Natural killer cell treated with Interleukin-12 subunit alpha and Interleukin-12 subunit beta and Interleukin-15 and Interleukin-18, amount 100 ng/mL, for 72 hours (primary cell): Measurements from ENCODE around the gene PTPRD. TPM values are rescaled to one million over a fixed set of nuclear protein-coding genes. Genes with fewer than 3 reads are reported as not detected.
"Not testable (repeated sequence)": the region's sequence is repeated elsewhere in the genome, so short reads cannot be mapped to it uniquely, and the experiment has no call there.

Experiments
- ATAC-seq, 2 donors: fragments of 150-1000 bp; cut with Tn5 transposase in 1 of 2; sonication (Bioruptor Pico), chemical (Tn5 transposase) in 1 of 2; 2 replicates each; pipeline ENCODE4 v1.10.0; 2021
- DNase-seq: peaks from one replicate; pipeline ENCODE4 v3.0.0; 2022; ENCODE audit warnings: low spot score
- H3K27ac Mint-ChIP-seq, 2 donors: 1 replicate in 1 of 2; 2 replicates in 1 of 2; pipeline ENCODE4 v1.8.0; 2022; ENCODE audit warnings: mixed read lengths in 2 of 2, mild to moderate bottlenecking in 1 of 2, moderate library complexity in 1 of 2
- H3K27me3 Mint-ChIP-seq, 2 donors: 1 replicate in 1 of 2; 2 replicates in 1 of 2; pipeline ENCODE4 v1.8.0; 2022; ENCODE audit warnings: mixed read lengths in 2 of 2
- H3K36me3 Mint-ChIP-seq: one replicate; pipeline ENCODE4 v1.8.0; 2022; ENCODE audit warnings: mixed read lengths
- H3K4me1 Mint-ChIP-seq, 2 donors: 1 replicate in 1 of 2; 2 replicates in 1 of 2; pipeline ENCODE4 v1.8.0; 2022; ENCODE audit warnings: low read depth in 2 of 2, mixed read lengths in 2 of 2, mild to moderate bottlenecking in 1 of 2
- H3K4me3 Mint-ChIP-seq: one replicate; pipeline ENCODE4 v1.8.0; 2022; ENCODE audit warnings: mixed read lengths
- H3K9me3 Mint-ChIP-seq: 2 replicates; pipeline ENCODE4 v1.8.0; 2022; ENCODE audit warnings: mixed read lengths
- total RNA-seq, 2 donors: library from RNA; stranded (reverse); gene quantifications; one replicate each; pipeline ENCODE4 v1.2.3, GENCODE V29; 2022

PTPRD gene
- total RNA-seq, 2 donors from 2014 or later, result 0.53 to 3.7 TPM

DNA sequence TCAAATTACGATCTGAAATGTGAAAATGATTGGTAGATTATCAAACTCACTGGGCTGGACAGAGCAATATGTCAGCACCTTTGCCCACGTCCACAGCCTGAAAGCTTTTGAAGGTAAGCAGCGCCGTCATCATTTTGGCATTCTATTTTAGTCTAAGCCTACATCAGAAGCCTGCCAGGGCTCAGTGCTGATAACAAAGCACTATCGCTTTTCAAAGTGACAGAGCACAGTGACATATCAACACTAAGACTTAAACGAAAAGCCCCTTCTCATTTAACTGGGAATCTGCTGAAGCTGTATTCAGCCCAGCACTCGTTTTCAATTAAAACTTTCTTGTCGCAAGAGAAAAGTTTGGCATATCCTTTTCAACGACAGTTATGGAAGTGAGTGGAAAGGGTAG is 1076.3 kb downstream of the PTPRD start:
- DNase-seq (no peak), ATAC-seq (no peak)
- H3K9me3 Mint-ChIP-seq, result peaks cover 7% of the 10 kb centered on the region
- H3K4me1 Mint-ChIP-seq, result no peaks in the 10 kb centered on the region
- no peak overlapping the region for H3K4me3 Mint-ChIP-seq
- H3K27me3 Mint-ChIP-seq, result no peaks in the 10 kb centered on the region
- H3K27ac Mint-ChIP-seq, result no peak overlapping the region
- peaks cover 3% of the 10 kb centered on the region for H3K36me3 Mint-ChIP-seq

DNA sequence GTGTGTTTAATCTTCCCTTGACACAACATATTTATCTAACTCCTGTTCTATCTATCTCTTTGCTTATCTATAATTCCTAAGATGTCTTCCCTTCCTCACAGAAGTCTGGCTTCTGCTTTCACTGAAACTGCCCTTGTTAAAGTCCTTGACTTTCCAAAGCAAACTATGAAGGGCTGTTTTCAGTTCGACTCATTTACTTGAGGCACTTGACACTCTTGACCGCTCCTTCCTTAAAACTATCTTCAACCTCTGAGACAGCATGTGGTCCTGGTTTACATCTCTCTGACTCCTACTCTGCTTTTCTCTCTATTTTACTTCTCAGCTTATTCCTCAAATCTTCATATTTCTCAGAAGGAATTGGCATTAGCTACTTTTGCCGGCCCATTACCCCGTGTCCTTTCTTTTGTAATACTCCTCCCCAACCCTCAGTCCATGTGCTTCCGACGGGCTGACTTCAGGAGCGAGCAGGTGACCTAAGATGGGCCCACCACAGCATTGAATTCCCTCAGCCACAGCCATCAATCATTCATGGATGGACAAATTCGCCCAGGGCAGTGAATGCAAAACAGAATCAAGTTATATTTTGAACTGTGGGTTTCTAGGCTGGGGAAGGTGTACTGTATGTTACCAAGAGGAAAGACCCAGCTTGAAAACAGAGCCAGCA is 1089.2 kb downstream of the PTPRD start:
- DNase-seq (no peak), ATAC-seq (no peak)
- Mint-ChIP-seq H3K27ac (no peak overlapping the region), H3K4me3 (no peak overlapping the region), H3K27me3 (no peaks in the 10 kb centered on the region), H3K36me3 (peaks cover 4% of the 10 kb centered on the region), H3K4me1 (no peaks in the 10 kb centered on the region), H3K9me3 (peaks cover 9% of the 10 kb centered on the region)

DNA sequence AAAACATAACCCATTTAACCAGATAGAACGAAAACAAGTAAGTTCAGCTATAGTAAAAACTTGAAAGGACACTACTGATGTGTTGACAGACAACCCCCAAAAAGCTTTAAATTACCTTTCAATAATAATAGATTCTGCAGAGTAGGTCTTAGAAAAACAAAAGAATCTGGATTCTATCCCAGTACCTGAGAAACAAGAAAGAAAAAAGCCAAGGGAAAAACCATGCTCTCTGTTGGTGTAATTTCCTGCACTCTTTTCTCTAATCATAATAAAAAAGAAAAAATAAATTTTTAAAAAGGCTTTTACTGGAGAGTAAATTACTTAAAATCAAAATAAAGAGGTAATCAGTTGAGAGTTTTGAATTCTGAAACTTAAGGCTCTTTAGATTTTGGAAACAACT is 1090.4 kb downstream of the PTPRD start:
- no peak for DNase-seq
- Mint-ChIP-seq H3K36me3 (no peaks in the 10 kb centered on the region), H3K9me3 (peaks cover 5% of the 10 kb centered on the region), H3K4me1 (no peaks in the 10 kb centered on the region), H3K4me3 (no peak overlapping the region), H3K27ac (no peak overlapping the region), H3K27me3 (no peaks in the 10 kb centered on the region)
- no peak for ATAC-seq

DNA sequence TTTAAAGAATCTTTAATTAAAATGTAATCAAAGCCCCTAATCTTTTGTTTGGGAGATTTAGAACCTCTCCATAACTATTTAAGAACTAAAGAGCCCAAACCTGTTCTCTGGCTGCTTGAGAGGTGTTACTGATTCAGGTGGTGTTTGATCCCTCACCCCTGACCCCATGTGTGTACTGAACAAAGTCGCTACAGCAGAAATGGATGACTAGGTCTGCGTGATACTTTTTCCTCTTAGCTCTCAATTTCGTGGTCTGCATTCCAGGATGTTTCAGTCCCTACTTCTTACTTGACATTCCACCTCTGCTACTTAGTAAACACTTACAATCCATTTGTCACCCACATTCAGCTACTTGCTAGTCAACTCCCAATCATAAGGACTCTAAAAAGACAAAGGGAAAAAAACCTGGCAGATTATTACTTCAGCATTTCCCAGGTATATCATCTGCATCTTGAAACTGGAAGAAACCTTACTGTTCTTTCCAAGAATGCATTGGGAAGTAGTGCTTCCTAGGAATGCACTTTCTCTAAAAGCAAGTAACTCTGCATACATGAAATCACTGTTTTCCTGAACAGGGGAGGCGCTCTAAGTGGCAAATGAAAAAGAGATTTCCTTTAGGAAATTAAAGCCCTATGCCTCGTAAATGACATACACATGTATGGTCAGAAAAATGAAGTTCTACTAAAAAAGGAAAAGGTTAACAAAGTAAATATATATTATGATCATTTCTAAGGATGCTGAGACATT is 1091.6 kb downstream of the PTPRD start:
- Mint-ChIP-seq H3K4me1 (no peaks in the 10 kb centered on the region), H3K27ac (no peak overlapping the region), H3K4me3 (no peak overlapping the region), H3K9me3 (peaks cover 5% of the 10 kb centered on the region), H3K36me3 (no peaks in the 10 kb centered on the region), H3K27me3 (no peaks in the 10 kb centered on the region)
- ATAC-seq (no peak), DNase-seq (no peak)

DNA sequence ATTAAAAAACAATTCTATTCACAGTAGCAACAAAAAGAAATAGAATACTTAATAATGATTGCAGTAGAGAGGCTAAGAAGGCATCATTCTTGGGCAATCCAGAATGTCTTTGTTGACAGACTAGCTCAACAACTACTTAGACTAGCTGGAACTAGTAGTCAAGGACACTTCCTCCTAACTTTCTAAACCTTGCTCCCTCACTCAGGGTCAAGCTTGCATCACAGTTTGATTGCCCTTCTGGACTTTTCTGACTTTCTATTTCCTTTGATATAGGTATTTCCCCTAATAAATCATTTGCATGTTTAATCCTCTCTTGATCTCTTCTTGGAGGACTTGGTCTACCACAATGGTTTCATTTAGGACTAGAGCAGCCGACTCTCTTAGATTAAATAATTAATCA is 1107.9 kb downstream of the PTPRD start:
- ATAC-seq (no peak), DNase-seq (no peak)
- H3K36me3 Mint-ChIP-seq, result no peaks in the 10 kb centered on the region
- no peak overlapping the region for H3K27ac Mint-ChIP-seq
- no peaks in the 10 kb centered on the region for H3K4me1 Mint-ChIP-seq
- H3K4me3 Mint-ChIP-seq, result no peak overlapping the region
- peaks cover 23% of the 10 kb centered on the region for H3K9me3 Mint-ChIP-seq
- no peaks in the 10 kb centered on the region for H3K27me3 Mint-ChIP-seq

DNA sequence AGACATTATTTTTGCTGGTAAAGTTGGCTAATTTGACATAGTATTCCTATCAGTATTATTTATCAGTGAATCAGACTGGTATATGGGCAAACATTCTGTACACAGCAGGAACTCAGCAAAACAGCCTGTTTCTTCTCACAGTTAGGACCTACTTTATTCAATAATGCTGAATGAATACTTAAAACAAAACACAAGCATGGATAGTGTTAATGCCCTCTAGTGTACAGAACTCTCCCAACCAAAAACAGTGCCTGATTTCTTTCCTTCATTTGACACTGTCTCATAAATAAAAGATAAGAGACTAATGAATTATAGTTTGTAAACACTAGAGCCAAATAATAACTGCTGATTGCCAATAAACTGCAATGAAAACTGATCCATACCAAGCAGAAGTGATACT is 1113.3 kb downstream of the PTPRD start:
- Mint-ChIP-seq H3K4me1 (no peaks in the 10 kb centered on the region), H3K36me3 (peaks cover 4% of the 10 kb centered on the region), H3K9me3 (peaks cover 13% of the 10 kb centered on the region), H3K27me3 (no peaks in the 10 kb centered on the region), H3K4me3 (no peak overlapping the region), H3K27ac (no peak overlapping the region)
- DNase-seq (no peak), ATAC-seq (no peak)

DNA sequence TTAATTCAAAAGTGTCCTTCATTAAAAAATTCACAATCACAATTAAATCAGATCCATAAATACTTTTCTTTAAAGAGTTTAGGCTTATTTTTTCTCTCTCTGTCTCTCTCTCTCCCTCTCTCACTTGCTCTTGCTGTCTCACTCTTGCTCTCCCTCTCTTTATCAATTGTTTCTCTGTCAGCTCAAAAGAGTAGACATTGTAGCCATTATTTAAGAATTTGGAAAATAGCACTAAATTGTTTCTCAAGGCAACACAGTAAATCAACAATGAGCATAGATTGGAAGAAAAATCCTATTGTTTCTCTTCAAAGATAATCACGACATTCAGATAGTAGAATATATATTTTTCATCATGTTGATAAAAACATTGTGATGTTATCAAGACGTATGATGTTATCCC is 1114.0 kb downstream of the PTPRD start:
- no peak overlapping the region for H3K4me3 Mint-ChIP-seq
- H3K9me3 Mint-ChIP-seq, result peaks cover 15% of the 10 kb centered on the region
- peaks cover 9% of the 10 kb centered on the region for H3K36me3 Mint-ChIP-seq
- no peaks in the 10 kb centered on the region for H3K27me3 Mint-ChIP-seq
- DNase-seq, result no peak
- no peak overlapping the region for H3K27ac Mint-ChIP-seq
- no peaks in the 10 kb centered on the region for H3K4me1 Mint-ChIP-seq
- ATAC-seq, result no peak

DNA sequence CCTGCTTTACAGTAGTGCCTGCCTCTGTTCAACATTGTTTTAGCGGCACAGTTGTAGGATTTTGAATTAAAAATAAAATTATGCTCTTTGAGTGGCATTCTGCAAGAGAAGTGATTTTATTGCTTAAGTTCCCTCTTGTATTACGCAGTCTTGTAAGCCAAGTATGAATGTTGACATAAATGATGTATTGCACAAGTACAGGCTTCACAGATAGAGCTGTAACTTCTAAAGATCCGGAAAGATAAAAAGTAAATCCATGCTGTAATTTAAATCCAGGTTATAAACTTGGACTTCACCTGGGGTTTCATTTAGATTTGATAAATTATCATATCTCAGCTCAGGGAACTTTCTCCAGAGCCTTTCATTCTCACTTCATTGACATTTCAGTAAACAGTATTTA is 1114.7 kb downstream of the PTPRD start:
- no peak for ATAC-seq
- Mint-ChIP-seq H3K27me3 (no peaks in the 10 kb centered on the region), H3K9me3 (peaks cover 13% of the 10 kb centered on the region), H3K27ac (no peak overlapping the region), H3K4me3 (no peak overlapping the region), H3K4me1 (no peaks in the 10 kb centered on the region), H3K36me3 (peaks cover 10% of the 10 kb centered on the region)
- DNase-seq, result no peak

DNA sequence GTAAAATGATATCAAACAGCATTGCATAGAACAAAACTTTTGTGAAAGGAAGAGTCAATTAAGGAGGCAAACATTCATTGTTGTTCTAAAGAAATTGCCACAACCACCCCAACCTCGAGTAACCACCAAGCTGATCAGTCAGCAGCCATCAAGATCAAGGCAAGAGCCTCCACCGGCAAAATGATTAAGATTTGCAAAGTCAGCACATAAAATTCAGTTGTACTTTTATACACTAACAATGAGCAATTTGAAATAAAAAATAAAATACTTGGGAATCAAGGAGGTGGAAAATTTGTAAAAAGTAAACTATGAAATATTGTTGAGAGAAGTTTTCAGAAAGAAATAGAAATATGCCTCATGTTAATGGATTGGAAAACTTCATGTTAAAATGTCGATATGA is 1118.5 kb downstream of the PTPRD start:
- peaks cover 16% of the 10 kb centered on the region for H3K36me3 Mint-ChIP-seq
- H3K9me3 Mint-ChIP-seq, result peaks cover 9% of the 10 kb centered on the region
- H3K27me3 Mint-ChIP-seq, result no peaks in the 10 kb centered on the region
- H3K27ac Mint-ChIP-seq, result no peak overlapping the region
- H3K4me3 Mint-ChIP-seq, result no peak overlapping the region
- ATAC-seq, result no peak
- DNase-seq, result no peak
- no peaks in the 10 kb centered on the region for H3K4me1 Mint-ChIP-seq

DNA sequence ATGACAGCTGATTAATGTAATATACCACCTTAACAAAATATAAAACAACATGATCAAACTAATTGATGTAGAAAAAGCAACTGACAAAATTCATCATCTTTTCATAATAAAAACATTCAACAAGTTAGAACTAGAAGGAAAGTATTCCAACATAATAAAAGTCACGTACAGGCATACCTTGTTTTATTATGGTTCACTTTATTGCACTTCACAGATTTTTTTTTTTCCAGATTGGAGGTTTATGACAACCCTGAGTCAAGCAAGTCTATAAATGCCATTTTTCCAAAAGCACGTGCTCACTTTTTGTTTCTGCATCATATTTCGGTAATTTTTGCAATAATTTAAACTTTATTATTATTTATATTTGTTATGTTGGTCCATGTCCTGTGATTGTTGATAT is 1120.3 kb downstream of the PTPRD start:
- Mint-ChIP-seq H3K9me3 (peaks cover 6% of the 10 kb centered on the region), H3K4me1 (no peaks in the 10 kb centered on the region), H3K36me3 (peaks cover 21% of the 10 kb centered on the region), H3K27me3 (no peaks in the 10 kb centered on the region), H3K27ac (no peak overlapping the region), H3K4me3 (no peak overlapping the region)
- ATAC-seq (no peak), DNase-seq (no peak)

DNA sequence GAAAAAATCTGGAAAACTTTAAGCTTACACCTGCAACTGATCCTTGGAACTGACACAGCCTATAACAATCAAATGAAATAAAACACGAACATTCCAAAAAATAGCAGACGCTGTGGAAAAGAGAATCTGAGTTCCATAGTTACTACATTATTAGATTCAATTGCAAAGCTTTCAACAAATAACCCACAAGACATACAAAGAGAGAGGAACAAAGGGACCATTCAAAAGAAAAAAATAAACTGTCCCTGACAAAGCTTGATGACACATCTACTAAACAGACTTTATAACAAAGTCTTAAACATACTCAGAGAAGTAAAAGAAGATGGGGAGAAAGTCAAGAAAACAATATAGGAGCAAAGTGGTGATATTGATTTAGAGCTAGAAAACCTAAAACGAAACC is 1123.6 kb downstream of the PTPRD start:
- Mint-ChIP-seq H3K4me1 (no peaks in the 10 kb centered on the region), H3K4me3 (no peak overlapping the region), H3K36me3 (peaks cover 21% of the 10 kb centered on the region), H3K27me3 (no peaks in the 10 kb centered on the region), H3K27ac (no peak overlapping the region), H3K9me3 (peaks cover 10% of the 10 kb centered on the region)
- no peak for DNase-seq
- ATAC-seq, result no peak

DNA sequence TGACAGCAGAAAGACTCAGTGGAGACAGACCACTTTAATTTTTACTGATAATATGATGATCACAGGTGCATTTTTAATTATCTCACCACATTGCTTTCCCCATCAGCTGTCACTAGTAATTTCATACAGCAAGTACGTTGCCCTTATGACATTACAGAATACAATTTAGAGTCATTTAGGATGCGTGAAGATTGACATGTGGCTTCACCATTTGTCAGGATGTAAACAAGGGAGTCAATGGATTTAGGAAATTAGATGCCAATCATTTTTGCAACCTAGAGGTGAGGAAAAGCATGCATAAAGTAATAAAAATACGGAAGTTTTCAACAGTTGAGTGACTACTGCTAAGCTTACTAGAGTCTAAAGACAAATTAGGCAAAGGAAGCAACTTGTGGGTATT is 1129.6 kb downstream of the PTPRD start:
- Mint-ChIP-seq H3K36me3 (peaks cover 6% of the 10 kb centered on the region), H3K27me3 (no peaks in the 10 kb centered on the region), H3K4me3 (no peak overlapping the region), H3K27ac (no peak overlapping the region), H3K9me3 (peaks cover 15% of the 10 kb centered on the region), H3K4me1 (no peaks in the 10 kb centered on the region)
- no peak for DNase-seq
- no peak for ATAC-seq

DNA sequence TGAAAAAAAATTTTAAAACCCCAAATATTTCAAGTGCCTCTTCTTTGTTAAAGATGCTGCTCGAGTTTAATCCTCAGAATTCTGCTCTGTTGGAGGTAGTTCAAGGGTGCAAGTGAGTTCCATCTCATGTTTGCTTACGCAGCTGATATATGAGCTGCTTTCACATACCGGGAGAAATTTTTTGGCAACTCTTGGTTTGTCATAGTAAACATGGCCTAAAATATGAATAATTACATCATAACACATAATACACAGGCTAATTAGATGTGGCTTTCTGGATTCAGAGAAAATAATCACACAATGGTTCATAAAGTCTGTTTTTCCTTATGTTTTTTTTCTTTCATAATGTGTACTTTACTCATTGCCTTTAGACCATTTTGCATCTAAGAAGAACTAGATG is 1134.1 kb downstream of the PTPRD start:
- ATAC-seq (no peak), DNase-seq (no peak)
- no peak overlapping the region for H3K27ac Mint-ChIP-seq
- no peaks in the 10 kb centered on the region for H3K36me3 Mint-ChIP-seq
- no peak overlapping the region for H3K4me3 Mint-ChIP-seq
- no peaks in the 10 kb centered on the region for H3K27me3 Mint-ChIP-seq
- H3K9me3 Mint-ChIP-seq, result peaks cover 8% of the 10 kb centered on the region
- no peaks in the 10 kb centered on the region for H3K4me1 Mint-ChIP-seq

DNA sequence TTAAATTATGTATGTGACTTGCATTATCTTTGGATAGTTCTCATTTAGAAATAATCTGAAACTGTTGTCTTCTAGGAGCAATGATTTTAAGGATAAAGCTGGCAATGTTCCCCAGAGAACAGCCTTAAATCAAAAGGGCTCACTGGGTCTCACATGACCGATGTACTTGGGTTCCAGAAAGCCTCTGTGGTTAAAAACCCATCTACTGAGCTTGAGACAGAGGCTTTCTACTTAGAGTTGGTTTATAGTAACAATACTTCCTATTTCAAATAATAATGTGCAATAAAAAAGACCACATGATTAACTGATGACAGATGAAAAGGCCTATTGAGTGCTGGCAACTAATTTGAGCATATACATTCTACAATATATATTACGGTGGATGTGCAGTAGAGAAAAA is 1143.5 kb downstream of the PTPRD start:
- no peak for ATAC-seq
- no peak for DNase-seq
- H3K27ac Mint-ChIP-seq, result no peak overlapping the region
- H3K36me3 Mint-ChIP-seq, result no peaks in the 10 kb centered on the region
- H3K27me3 Mint-ChIP-seq, result no peaks in the 10 kb centered on the region
- no peaks in the 10 kb centered on the region for H3K4me1 Mint-ChIP-seq
- no peak overlapping the region for H3K4me3 Mint-ChIP-seq
- peaks cover 4% of the 10 kb centered on the region for H3K9me3 Mint-ChIP-seq

DNA sequence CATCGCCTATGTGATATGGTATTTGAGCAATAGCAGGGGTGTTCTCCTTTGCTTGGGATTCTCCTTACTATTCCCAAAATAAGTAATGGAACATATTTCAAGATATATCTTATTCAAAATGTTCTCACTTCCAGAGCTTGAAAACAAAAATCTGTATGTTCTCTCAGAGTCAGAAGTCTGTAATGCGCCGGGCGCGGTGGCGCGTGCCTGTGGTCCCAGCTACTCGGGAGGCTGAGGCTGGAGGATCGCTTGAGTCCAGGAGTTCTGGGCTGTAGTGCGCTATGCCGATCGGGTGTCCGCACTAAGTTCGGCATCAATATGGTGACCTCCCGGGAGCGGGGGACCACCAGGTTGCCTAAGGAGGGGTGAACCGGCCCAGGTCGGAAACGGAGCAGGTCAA is 1170.9 kb downstream of the PTPRD start:
- DNase-seq, H3K4me3 Mint-ChIP-seq, H3K36me3 Mint-ChIP-seq, ATAC-seq, H3K27ac Mint-ChIP-seq, H3K27me3 Mint-ChIP-seq, H3K4me1 Mint-ChIP-seq: not testable (repeated sequence)
- peaks cover 12% of the 10 kb centered on the region for H3K9me3 Mint-ChIP-seq
